NT2/D1 (cell line): ENCODE measurements around the gene RHEX.

Experiments used
- SUZ12 ChIP-seq: IDR thresholded peaks from 2 replicates; pipeline ENCODE4 v1.6.1; 2011; ENCODE audit not compliant: insufficient read length, insufficient read depth; ENCODE audit errors: extremely low read depth
- ZNF274 ChIP-seq: IDR thresholded peaks from 2 replicates; pipeline ENCODE4 v1.6.1; 2011; ENCODE audit warnings: mild to moderate bottlenecking, low read depth, low read length

DNA sequence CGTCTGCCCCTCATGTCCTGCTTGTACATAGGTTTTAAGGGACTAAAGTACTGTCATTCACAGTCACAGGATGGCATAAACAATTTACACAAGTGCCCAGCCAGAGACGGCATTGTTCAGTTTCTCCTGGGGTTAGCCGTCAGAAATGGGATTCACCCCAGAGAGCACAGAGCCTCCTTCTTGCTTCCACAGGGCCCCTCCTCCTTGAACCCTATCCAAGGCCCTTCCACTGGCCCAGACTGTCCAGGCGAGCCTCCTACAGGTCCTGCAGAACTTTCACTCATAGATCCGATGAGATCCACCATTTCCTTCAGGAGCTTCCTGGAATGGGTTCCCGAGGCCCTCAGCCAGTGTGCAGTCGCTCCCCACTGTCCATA lies 54.2 kb downstream of the RHEX start:
- TF ChIP-seq ZNF274 (no peak), SUZ12 (no peak)
